A673 (cell line): Measurements from ENCODE around the gene DROSHA. TPM values are rescaled to one million over a fixed set of nuclear protein-coding genes. Genes with fewer than 3 reads are reported as not detected.

Experiments used
- BruUV-seq: library from RNA; stranded (reverse); fragments of 400-500 nt; replicated peaks from 2 replicates; lab custom pipeline; 2021; lab: Mats Ljungman, UMichigan
- CTCF ChIA-PET: fragments of 300-600 bp; sonication (Branson Sonifier 250); formaldehyde crosslinking; loops from one replicate; lab custom pipeline; 2022; ENCODE audit warnings: antibody characterized with exemption; lab: Charles Lee
- POLR2A ChIA-PET: fragments of 300-600 bp; sonication (Branson Sonifier 250); formaldehyde crosslinking; loops from one replicate; lab custom pipeline; 2022; ENCODE audit warnings: antibody characterized with exemption; ENCODE audit not compliant: low non-redundant PET; lab: Charles Lee
- DNase-seq: peaks from one replicate; pipeline ENCODE4 v3.0.0-alpha.2; 2015; ENCODE audit warnings: low spot score
- H3K27ac ChIP-seq: fragments of 200-600 bp; sonication (generic); 2 replicates; pipeline ENCODE4 v1.5.1; 2016; ENCODE audit warnings: mixed run types, low read depth, mild to moderate bottlenecking, mixed read lengths, antibody characterized with exemption, low read length; ENCODE audit not compliant: poor library complexity, severe bottlenecking
- H3K27me3 ChIP-seq: fragments of 200-600 bp; sonication (generic); replicated peaks from 2 replicates; pipeline ENCODE4 v1.6.1; 2017; ENCODE audit warnings: mixed run types, low read depth, mild to moderate bottlenecking, mixed read lengths, antibody characterized with exemption, low read length; ENCODE audit not compliant: insufficient read depth, poor library complexity
- H3K36me3 ChIP-seq: fragments of 200-600 bp; sonication (generic); 2 replicates; pipeline ENCODE4 v1.6.1; 2016; ENCODE audit warnings: mixed run types, mild to moderate bottlenecking, mixed read lengths, antibody characterized with exemption, low read length; ENCODE audit not compliant: insufficient read depth, poor library complexity, severe bottlenecking
- H3K4me1 ChIP-seq: fragments of 200-600 bp; sonication (generic); 2 replicates; pipeline ENCODE4 v1.6.1; 2017; ENCODE audit warnings: mixed run types, mild to moderate bottlenecking, mixed read lengths, antibody characterized with exemption, low read length; ENCODE audit not compliant: insufficient read depth, poor library complexity, severe bottlenecking
- H3K4me3 ChIP-seq: fragments of 200-600 bp; sonication (generic); 2 replicates; pipeline ENCODE4 v1.5.1; 2016; ENCODE audit warnings: low read depth, mixed run types, mild to moderate bottlenecking, mixed read lengths, low read length; ENCODE audit not compliant: poor library complexity, severe bottlenecking
- H3K9me3 ChIP-seq: fragments of 200-600 bp; sonication (generic); 2 replicates; pipeline ENCODE4 v1.6.1; 2016; ENCODE audit warnings: mixed run types, low read depth, mild to moderate bottlenecking, mixed read lengths, antibody characterized with exemption, low read length; ENCODE audit not compliant: poor library complexity, severe bottlenecking
- EZH2 ChIP-seq: fragments of 200-600 bp; sonication (generic); IDR thresholded peaks from 2 replicates; pipeline ENCODE4 v1.6.1; 2017; ENCODE audit warnings: borderline replicate concordance, low read depth, mild to moderate bottlenecking, mixed read lengths, antibody characterized with exemption, low read length; ENCODE audit not compliant: poor library complexity, severe bottlenecking
- intact Hi-C: fragments of 100-400 bp; cut with micrococcal nuclease; formaldehyde crosslinking; loops from one replicate; pipeline ENCODE4 v1.10.0; 2022; ENCODE audit not compliant: unreplicated experiment
- total RNA-seq: library from RNA; stranded (reverse); gene quantifications from 2 replicates; pipeline ENCODE4 v1.2.3, GENCODE V29; 2021
- TF ChIP-seq, protein P1 (sequence below): fragments of 300-800, 200-600 bp; sonication (generic); conservative IDR thresholded peaks from 2 replicates; pipeline ENCODE4 v1.5.1; 2017; ENCODE audit warnings: low read depth, mild to moderate bottlenecking, antibody characterized with exemption, low read length, moderate library complexity, mixed read lengths

Gene DROSHA
- total RNA-seq, 1 experiment from 2014 or later, result 143 TPM

DNA sequence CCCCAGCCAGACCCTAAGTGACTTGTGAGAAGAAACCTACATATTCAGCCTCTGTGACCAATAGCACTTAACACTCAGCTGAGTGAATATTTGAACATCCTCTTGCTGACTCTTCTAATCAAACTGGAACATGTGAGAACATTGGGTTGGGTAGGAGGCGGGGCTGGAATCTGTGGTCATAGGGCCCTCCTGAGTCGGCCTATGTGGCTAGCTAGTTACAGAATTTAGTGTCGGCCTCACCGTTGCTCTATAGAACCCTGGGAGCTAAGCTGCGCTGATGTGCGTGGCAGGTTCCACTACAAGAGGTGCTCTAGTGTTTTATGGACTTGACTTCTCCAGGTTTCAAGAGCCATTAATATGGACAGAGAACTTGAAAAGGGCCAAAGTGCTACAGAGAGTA is 138.8 kb downstream of the DROSHA start:
- H3K27ac ChIP-seq, result no peak overlapping the region
- H3K36me3 ChIP-seq, result no peaks in the 10 kb centered on the region
- intact Hi-C loops, result no loop called here
- ChIA-PET CTCF (no interaction called here), POLR2A (no interaction called here)
- no peaks in the 10 kb centered on the region for H3K27me3 ChIP-seq
- H3K4me3 ChIP-seq, result no peak overlapping the region
- DNase-seq, result no peak
- TF ChIP-seq, protein P1, sequence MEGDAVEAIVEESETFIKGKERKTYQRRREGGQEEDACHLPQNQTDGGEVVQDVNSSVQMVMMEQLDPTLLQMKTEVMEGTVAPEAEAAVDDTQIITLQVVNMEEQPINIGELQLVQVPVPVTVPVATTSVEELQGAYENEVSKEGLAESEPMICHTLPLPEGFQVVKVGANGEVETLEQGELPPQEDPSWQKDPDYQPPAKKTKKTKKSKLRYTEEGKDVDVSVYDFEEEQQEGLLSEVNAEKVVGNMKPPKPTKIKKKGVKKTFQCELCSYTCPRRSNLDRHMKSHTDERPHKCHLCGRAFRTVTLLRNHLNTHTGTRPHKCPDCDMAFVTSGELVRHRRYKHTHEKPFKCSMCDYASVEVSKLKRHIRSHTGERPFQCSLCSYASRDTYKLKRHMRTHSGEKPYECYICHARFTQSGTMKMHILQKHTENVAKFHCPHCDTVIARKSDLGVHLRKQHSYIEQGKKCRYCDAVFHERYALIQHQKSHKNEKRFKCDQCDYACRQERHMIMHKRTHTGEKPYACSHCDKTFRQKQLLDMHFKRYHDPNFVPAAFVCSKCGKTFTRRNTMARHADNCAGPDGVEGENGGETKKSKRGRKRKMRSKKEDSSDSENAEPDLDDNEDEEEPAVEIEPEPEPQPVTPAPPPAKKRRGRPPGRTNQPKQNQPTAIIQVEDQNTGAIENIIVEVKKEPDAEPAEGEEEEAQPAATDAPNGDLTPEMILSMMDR, result no peak
- no peak for TF ChIP-seq EZH2
- BruUV-seq, result no TSS peak
- no peaks in the 10 kb centered on the region for H3K4me1 ChIP-seq
- H3K9me3 ChIP-seq, result no peaks in the 10 kb centered on the region

DNA sequence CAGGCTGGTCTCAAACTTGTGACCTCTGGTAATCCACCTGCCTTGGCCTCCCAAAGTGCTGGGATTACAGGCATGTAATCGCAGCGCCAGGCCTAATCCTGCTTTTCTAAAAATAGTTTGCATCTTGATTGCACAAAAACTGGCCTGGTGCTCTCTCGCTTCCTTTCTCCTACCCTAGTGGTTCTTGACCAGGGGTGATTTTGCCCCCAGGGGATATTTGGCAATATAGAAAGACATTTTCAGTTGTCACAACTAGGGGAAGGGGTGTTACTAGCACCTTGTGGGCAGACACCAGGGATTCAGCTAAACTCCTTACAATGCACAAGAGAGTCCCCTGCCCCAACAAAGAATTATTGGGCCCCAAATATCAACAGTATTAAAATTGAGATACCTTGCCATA is 139.8 kb downstream of the DROSHA start:
- intact Hi-C loops, result no loop called here
- TF ChIP-seq, protein P1, result no peak
- no peak for TF ChIP-seq EZH2
- Histone ChIP-seq H3K9me3 (no peaks in the 10 kb centered on the region), H3K4me3 (no peak overlapping the region), H3K27me3 (no peaks in the 10 kb centered on the region), H3K36me3 (no peaks in the 10 kb centered on the region), H3K27ac (no peak overlapping the region), H3K4me1 (no peaks in the 10 kb centered on the region)
- BruUV-seq, result no TSS peak
- no peak for DNase-seq
- ChIA-PET CTCF (no interaction called here), POLR2A (no interaction called here)

DNA sequence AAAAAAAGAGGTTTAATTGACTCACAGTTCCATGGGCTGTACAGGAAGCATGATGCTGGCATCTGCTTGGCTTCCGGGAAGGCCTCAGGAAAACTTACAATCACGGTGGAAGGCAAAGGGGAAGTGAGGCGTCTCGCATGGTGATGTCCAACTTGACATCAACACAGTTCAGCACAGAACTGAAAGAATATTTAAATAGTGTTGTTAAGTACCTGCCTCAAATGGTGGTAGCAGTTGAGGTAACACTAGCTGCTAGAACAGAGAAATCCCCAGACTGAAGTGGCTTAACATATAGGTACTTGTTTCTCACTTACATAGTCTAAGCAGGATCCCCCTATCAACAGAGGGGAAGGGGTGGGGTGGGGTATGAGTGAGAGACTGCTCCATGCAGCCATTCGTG is 141.6 kb downstream of the DROSHA start:
- no TSS peak for BruUV-seq
- Histone ChIP-seq H3K4me3 (no peak overlapping the region), H3K27ac (no peak overlapping the region), H3K9me3 (no peaks in the 10 kb centered on the region), H3K4me1 (no peaks in the 10 kb centered on the region), H3K27me3 (no peaks in the 10 kb centered on the region), H3K36me3 (no peaks in the 10 kb centered on the region)
- intact Hi-C loops, result no loop called here
- TF ChIP-seq, protein P1, result no peak
- no peak for TF ChIP-seq EZH2
- POLR2A ChIA-PET, result no interaction called here
- CTCF ChIA-PET, result no interaction called here
- no peak for DNase-seq
